ENCODE results near the gene NDUFV1.

- TF ChIP-seq, protein P1, sequence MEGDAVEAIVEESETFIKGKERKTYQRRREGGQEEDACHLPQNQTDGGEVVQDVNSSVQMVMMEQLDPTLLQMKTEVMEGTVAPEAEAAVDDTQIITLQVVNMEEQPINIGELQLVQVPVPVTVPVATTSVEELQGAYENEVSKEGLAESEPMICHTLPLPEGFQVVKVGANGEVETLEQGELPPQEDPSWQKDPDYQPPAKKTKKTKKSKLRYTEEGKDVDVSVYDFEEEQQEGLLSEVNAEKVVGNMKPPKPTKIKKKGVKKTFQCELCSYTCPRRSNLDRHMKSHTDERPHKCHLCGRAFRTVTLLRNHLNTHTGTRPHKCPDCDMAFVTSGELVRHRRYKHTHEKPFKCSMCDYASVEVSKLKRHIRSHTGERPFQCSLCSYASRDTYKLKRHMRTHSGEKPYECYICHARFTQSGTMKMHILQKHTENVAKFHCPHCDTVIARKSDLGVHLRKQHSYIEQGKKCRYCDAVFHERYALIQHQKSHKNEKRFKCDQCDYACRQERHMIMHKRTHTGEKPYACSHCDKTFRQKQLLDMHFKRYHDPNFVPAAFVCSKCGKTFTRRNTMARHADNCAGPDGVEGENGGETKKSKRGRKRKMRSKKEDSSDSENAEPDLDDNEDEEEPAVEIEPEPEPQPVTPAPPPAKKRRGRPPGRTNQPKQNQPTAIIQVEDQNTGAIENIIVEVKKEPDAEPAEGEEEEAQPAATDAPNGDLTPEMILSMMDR (IDR thresholded peaks at IDR 0.05): no peak
- TF ChIP-seq EZH2 (IDR thresholded peaks at IDR 0.05; ENCODE audit: borderline replicate concordance, insufficient read depth, low read depth, low read length, poor library complexity, severe bottlenecking): no peak
These were observed 771 bp downstream of the NDUFV1 start for GRCh38 chr11:67607507-67607906.
